NCI-H187 (cell line): ENCODE data around the gene PPM1D.
"Not testable (repeated sequence)": the region's sequence is repeated elsewhere in the genome, so short reads cannot be mapped to it uniquely, and the experiment has no call there.

Experiments
- DNase-seq, 2 experiments: peaks; one replicate each; lab custom pipeline; 2025; lab: John Stamatoyannopoulos, UW

Gene PPM1D

DNA sequence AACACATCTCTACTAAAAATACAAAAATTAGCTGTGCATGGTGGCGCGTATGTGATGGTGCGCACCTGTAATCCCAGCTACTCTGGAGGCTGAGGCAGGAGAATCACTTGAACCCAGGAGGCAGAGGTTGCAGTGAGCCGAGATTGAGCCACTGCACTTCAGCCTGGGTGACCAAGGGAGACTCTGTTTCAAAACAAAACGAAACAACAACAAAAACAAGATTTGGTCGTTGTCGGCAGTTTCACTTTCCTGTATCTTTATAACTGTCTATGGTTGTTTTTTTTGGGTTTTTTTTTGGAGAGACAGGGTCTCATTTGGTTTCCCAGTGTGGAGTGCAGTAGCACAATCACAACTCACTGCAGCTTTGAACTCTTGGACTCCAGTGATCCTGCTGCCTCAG lies 68.7 kb downstream of the PPM1D start:
- not testable (repeated sequence) for DNase-seq

- DNase-seq: no peak
These were observed 71.5 kb downstream of the PPM1D start for GRCh38 chr17:60671482-60671881.

GRCh38 chr17:60674637-60675036 lies 74.6 kb downstream of the PPM1D start:
- DNase-seq: not testable (repeated sequence)

DNA sequence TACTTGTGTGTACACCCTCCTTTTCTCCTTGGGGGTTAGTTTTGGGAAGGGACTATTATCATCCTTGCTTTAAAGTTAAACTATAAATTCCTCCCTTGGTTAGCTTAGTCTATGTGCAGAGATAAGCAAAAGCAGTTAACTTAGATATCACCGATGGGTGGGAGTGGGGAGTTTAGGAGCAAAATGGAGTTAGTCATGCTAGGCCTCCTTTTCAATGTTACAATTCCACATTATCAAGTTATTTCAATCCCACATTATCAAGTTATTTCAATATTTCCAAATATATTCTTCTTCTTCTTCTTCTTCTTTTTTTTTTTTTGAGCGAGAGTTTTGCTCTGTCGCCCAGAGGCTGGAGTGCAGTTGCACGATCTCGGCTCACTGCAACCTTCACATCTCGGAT lies 76.0 kb downstream of the PPM1D start:
- DNase-seq: no peak

- DNase-seq: no peak
These were observed 76.8 kb downstream of the PPM1D start for GRCh38 chr17:60676758-60677307.

DNA sequence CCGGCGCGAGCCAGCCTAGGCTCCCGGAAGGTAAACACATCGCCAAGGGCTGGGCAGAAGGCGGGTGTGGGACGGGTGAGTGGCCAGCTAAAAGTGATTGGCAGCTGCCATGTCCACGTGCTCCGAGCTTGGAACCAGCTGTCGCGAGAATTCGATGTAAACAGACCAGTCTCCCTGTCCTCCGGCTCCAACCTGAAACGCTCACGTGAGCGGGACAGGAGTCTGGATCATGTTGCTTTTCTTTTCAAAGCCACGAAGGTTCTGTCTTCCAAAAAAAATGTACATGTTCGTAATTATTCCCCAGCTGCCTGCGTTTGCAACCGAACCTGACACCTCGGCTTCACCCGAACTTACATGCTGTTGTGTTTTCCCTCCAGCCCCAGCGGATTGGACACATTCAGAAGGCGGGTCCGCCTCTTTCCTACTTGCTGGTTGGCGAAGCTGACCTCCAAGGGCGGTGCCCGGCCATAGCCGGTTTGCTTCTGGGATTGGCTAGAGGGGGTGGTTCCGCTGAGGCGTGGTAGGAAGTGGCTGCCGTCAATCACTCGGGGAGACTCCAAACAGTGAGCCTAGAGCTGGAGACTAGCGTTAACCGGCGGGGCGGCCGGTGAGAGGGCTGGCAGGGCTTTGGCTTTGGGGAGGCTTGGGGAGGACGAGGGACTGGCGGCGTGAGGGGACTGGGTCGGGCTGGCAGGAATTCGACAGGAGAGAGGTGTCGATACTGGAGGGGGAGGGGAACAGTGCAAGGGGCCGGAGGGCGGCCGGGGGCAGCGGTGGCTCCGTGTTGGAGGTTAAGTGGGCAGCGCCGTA lies 77.5 kb downstream of the PPM1D start, which contains the start of gene BCAS3:
Gene BCAS3 (plus strand): TSS at position 544 of the 810 bp plus-strand sequence.
- peak; percentile 94 for DNase-seq

GRCh38 chr17:60678118-60678444 lies 78.1 kb downstream of the PPM1D start:
- no peak for DNase-seq

DNA sequence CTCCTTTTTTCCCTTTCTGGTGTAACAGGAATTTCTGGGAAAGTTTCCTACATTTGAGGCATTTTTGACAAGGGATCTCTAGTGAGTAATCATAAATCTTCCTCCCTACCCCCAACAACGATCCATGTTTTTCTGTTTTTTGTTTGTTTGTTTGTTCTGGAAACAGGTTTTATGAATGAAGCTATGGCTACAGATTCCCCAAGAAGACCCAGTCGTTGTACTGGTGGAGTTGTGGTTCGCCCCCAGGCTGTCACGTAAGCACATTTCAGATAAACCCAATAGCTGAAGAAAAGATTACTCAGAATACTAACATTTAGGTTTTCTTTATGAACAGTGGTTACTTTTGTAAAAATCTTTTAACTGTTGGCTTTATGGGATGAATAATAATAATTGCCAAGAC lies 79.3 kb downstream of the PPM1D start:
- no peak for DNase-seq

GRCh38 chr17:60680754-60681153 lies 80.8 kb downstream of the PPM1D start:
- no peak for DNase-seq

DNA sequence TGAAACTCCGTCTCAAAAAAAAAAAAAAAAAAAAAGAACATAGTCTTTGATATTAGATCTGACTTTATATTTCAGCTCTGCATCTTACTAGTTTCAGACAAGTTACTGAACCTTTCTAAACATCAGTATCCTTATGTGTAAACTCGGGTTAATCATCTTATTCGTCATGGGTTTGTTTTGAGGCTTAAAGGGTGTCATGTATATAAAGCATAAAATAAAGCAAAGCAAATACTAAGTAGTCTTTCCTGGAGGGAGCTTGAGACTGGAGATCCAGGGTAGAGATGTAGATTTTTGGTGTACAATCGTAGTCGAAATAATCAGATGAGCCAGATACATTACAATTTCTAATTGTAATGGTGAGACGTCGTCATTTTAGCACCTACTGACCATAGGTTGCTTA lies 85.4 kb downstream of the PPM1D start:
- DNase-seq: no peak

DNA sequence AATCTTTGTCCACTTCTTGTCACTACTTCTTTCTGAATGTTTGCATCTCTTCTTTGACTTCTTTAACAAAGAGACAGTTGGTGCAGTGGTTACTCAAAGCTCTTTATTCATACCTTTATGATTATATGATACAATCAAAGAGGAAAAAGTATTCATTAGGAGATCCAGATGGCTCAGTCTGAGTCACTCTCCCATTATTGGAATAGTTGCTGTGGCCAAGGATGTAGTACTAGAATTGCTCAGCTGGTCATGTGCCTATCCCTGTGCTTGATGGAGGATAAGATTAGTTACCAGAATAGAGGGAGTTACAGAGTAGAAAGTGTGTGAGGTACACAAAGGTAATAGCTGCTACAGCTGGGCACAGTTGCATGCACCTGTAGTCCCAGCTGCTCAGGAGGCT lies 96.0 kb downstream of the PPM1D start:
- no peak for DNase-seq

GRCh38 chr17:60699090-60699489 lies 99.1 kb downstream of the PPM1D start:
- no peak for DNase-seq

GRCh38 chr17:60704170-60704569 lies 104.2 kb downstream of the PPM1D start:
- no peak for DNase-seq

- no peak for DNase-seq
These were observed 112.7 kb downstream of the PPM1D start for GRCh38 chr17:60712675-60713074.

GRCh38 chr17:60713608-60714007 lies 113.6 kb downstream of the PPM1D start:
- DNase-seq: no peak
